Measurements from ENCODE around the gene ZNF140.

GRCh38 chr12:133106253-133106652 is 25.5 kb downstream of the ZNF140 start:
- TF ChIP-seq CTCF (conservative IDR thresholded peaks at IDR 0.05; ENCODE audit: low read length) (no peak), EZH2phosphoT487 (IDR thresholded peaks at IDR 0.05; ENCODE audit: borderline replicate concordance, low read depth, low read length) (no peak)

Data from OCI-LY7 (cell line).